SW480 (cell line): ENCODE measurements around the gene C11orf68.
"Not testable (repeated sequence)": the region's sequence is repeated elsewhere in the genome, so short reads cannot be mapped to it uniquely, and the experiment has no call there.

Experiments used
- DNase-seq: peaks from one replicate; pipeline ENCODE4 v3.0.0-alpha.2; 2016; ENCODE audit warnings: low spot score

Gene C11orf68

GRCh38 chr11:65918211-65919140, at the start of gene C11orf68:
C11orf68 (minus strand) TSS chr11:65919062; CDS start chr11:65919031, 31 bp downstream.
- DNase-seq: peak; percentile 69

DNA sequence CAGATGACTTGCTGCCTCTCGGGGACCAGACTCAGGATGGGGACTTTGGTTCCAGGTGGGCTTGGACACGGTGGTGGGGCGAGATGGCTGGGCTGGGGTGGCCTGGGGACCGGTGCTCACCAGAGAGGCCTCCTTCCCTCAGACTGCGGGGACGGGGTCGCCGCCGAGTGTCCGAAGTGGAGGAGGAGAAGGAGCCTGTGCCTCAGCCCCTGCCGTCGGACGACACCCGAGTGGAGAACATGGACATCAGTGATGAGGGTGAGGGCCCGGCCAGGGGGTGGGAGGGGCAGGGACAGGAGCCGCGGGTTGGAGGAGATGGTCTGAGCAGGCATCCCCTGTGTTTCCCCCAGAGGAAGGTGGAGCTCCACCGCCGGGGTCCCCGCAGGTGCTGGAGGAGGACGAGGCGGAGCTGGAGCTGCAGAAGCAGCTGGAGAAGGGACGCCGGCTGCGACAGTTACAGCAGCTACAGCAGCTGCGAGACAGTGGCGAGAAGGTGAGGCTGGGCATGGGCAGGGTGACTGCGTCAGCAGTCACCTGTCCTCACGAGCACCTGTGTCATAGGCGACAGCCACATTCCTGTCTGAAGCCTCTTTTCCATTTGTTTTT, 48.6 kb upstream of the C11orf68 start:
- DNase-seq: no peak

- DNase-seq: no peak
These were observed 47.3 kb upstream of the C11orf68 start for GRCh38 chr11:65965986-65966762.

DNA sequence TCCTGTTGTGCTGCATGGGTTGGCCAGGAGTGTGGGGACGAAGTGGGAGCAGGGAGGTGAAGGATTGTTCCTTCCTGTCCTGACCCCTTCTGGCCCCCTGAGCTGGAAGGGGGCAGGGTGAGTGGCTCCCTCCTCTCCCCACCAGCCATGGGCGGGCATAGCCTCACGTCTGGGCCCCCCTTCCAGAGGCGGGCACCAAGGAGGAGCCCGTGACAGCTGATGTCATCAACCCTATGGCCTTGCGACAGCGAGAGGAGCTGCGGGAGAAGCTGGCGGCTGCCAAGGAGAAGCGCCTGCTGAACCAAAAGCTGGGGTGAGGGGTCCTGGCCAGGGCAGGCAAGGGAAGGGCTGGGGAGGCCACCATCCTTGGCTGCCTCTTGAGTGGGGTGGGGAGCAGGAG, 46.0 kb upstream of the C11orf68 start:
- no peak for DNase-seq

DNA sequence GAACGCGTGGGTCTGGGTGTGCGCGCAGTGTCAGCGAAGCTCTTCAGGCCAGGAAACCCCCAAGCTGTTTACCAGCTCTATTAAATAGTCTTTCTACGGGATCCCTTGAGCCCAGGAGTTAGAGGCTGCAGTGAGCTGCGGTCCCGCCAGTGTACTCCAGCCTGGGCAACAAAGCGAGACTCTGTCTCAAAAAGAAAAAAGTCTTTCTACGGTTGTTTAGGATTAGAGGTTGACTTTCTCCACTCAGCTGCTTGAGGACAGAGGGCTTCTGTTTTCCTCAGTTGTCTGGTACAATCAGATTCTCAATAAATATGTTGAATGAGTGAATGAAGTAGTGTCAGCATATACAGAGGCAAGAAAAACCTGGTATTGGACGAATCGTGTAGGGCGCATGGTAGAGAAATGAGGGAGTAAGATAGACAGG, 43.3 kb upstream of the C11orf68 start:
- no peak for DNase-seq

DNA sequence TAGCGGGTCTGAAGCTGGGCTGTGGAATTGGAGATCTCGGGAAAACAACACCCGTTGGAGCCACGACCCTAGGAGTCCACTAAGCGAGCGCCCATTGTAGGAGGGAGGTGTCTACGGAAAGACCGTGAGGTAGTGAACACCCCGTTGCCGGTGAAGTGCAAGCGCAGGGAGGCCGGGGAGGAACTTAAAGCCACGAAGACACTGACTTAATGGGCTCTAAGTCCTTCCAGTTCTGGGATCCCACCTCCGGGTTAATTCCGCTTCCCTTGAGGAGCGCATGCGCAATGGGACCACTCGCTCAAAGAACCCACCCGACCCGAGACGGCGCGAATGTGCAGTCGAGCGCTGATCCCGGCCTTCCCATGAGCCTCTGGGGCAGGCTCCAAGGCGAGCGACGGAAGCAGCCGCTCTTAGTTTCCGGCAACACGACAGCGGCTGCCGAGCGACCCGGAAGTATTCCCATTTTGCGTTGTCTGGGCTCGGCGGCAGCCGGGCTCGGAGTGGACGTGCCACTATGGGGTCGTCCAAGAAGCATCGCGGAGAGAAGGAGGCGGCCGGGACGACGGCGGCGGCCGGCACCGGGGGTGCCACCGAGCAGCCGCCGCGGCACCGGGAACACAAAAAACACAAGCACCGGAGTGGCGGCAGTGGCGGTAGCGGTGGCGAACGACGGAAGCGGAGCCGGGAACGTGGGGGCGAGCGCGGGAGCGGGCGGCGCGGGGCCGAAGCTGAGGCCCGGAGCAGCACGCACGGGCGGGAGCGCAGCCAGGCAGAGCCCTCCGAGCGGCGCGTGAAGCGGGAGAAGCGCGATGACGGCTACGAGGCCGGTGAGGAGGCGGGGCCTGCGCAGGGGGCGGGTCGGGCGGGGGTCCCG, 42.6 kb upstream of the C11orf68 start, which contains the start of gene SART1:
Gene SART1, plus strand, starts transcription at position 468 of the 874 bp plus-strand sequence. Its CDS starts 47 bp downstream, at position 515.
- peak; percentile 97 for DNase-seq

- DNase-seq: no peak
These were observed 42.0 kb upstream of the C11orf68 start for GRCh38 chr11:65960824-65961266.

GRCh38 chr11:65958774-65959420, 40.0 kb upstream of the C11orf68 start:
- no peak for DNase-seq

GRCh38 chr11:65958291-65958690, 39.4 kb upstream of the C11orf68 start:
- no peak for DNase-seq

DNA sequence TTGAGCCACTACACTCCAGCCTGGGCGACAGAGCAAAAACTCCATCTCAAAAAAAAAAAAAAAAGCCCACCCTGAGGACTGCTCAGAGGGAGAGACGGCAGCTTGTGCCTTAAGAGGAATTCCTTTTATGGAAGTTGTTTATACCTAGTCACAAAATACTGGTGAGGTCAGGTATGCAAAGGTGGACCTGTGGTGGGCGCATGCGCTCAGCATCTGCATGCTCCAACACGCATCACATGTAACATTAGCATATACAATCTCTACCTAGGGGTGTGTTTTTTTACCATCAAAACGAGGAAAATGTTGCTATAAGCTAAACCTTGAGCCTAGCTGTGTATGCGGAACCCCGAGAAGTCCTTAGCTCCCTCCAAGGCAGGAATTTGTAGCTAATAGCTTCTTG, 35.9 kb upstream of the C11orf68 start:
- DNase-seq: no peak

- no peak for DNase-seq
These were observed 34.6 kb upstream of the C11orf68 start for GRCh38 chr11:65953471-65953870.

- DNase-seq: no peak
These were observed 33.2 kb upstream of the C11orf68 start for GRCh38 chr11:65952052-65952521.

- DNase-seq: not testable (repeated sequence)
These were observed 32.8 kb upstream of the C11orf68 start for GRCh38 chr11:65951641-65952040.

GRCh38 chr11:65950711-65951110, 31.8 kb upstream of the C11orf68 start:
- not testable (repeated sequence) for DNase-seq

DNA sequence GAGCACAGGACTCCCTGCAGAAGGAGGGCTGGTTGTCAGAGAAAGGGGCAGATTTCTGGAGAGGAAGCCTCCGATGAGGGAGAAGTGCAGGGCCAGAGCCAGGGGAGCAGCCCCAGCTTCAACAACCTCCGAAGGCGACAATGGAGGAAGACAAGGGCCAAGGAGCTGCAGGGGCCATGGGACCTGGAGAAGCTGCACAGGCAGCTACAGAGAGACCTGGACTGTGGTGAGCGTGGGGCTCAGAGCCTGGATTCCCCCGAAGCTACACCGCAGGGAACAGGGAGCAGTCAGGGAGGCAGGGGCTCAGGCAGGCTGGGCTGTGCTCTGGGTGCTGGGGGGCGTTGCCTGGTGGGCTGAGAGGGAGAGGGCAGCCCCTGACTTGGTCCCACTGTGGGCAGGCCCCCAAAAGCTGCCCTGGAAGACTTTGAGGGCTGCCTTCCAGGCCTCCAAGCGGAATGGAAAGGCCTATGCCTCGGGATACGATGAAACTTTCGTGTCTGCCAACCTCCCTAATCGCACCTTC, 28.8 kb upstream of the C11orf68 start:
- no peak for DNase-seq

- no peak for DNase-seq
These were observed 28.3 kb upstream of the C11orf68 start for GRCh38 chr11:65947133-65947532.

- DNase-seq: no peak
These were observed 27.8 kb upstream of the C11orf68 start for GRCh38 chr11:65946655-65947054.

DNA sequence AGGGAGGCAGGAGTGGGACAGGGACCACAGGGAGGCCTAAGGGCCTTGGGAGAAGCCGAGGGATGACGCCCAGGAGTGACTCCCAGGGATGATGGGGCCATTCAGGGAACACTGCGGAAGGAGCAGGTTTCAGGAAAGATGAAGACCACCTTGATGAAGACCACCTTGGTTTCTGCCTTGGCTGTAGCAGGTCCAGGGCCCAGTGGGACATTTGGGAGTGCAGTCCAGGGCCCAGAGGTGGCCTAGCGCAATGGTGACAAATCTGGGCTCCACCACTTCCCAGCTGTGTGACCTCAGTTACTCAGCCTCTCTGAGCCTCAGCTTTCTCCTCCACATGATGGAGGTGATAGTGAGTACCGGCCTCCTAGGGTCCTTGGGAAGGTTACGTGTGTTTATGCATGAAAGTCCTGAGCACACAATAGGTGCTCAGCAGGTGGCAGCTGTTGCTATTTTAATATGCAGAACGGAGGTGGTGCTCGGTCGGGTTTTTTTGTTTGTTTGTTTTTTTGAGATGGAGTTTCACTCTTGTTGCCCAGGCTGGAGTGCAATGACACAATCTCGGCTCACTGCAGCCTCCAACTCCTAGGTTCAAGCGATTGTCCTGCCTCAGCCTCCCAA, 27.2 kb upstream of the C11orf68 start:
- no peak for DNase-seq

DNA sequence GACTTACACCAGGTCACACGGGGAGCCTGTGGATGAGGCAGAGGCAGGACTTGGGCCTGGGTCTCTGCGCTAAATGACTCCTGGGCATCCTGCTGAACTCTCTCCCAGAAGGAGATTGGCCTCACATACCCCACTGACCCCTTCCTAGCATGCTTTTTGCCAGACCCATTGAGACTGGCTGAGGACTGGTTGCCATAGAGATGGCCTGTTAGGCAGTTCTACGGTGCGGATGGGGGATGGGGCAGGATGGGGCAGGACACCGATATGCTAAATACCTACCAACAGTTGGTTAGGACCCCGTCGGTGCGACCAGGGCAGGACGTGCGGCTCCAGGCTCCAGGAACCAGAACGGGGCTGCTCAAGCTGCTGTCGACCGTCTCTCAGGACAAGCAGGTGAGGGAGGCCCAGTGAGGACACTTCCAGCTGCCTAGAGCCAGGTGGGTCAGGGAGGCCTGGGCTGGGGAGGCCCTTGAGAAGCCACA, 26.6 kb upstream of the C11orf68 start, which contains the start of gene TSGA10IP:
Gene TSGA10IP, plus strand, starts transcription at position 51 of the 482 bp plus-strand sequence. Its CDS starts 196 bp downstream, at position 247.
- DNase-seq: no peak

- DNase-seq: no peak
These were observed 25.9 kb upstream of the C11orf68 start for GRCh38 chr11:65944767-65945166.
